Activated CD4-positive, alpha-beta T cell treated with anti-CD3 and anti-CD28 coated beads, Interleukin-2, Interleukin-6, amounts not matched to agents 100 ng/mL and 50 ng/mL, durations not matched to agents 16 hours and 8 hours (primary cell): ENCODE data around the gene JAM3.
"Not testable (repeated sequence)": the region's sequence is repeated elsewhere in the genome, so short reads cannot be mapped to it uniquely, and the experiment has no call there.

Experiments used
- DNase-seq: peaks from one replicate; pipeline ENCODE4 v3.0.0-alpha.2; 2020

Gene JAM3

GRCh38 chr11:134063991-134064747 lies 4.7 kb upstream of the JAM3 start:
- DNase-seq, result no peak

- no peak for DNase-seq
Measured at GRCh38 chr11:134065381-134065780, 3.5 kb upstream of the JAM3 start.

GRCh38 chr11:134066943-134067885 lies 1.7 kb upstream of the JAM3 start:
- no peak for DNase-seq

- no peak for DNase-seq
Measured at GRCh38 chr11:134069426-134070341, 812 bp downstream of the JAM3 start.

GRCh38 chr11:134070342-134070845 lies 1.5 kb downstream of the JAM3 start:
- DNase-seq, result no peak

GRCh38 chr11:134071306-134071705 lies 2.4 kb downstream of the JAM3 start:
- no peak for DNase-seq

GRCh38 chr11:134071766-134072402 lies 3.0 kb downstream of the JAM3 start:
- DNase-seq, result no peak

GRCh38 chr11:134072844-134073243 lies 4.0 kb downstream of the JAM3 start:
- no peak for DNase-seq

GRCh38 chr11:134074346-134074745 lies 5.5 kb downstream of the JAM3 start:
- no peak for DNase-seq

GRCh38 chr11:134074766-134075165 lies 5.9 kb downstream of the JAM3 start:
- no peak for DNase-seq

- DNase-seq, result no peak
Measured at GRCh38 chr11:134079317-134079716, 10.4 kb downstream of the JAM3 start.

GRCh38 chr11:134081258-134081657 lies 12.4 kb downstream of the JAM3 start:
- not testable (repeated sequence) for DNase-seq

GRCh38 chr11:134082990-134083389 lies 14.1 kb downstream of the JAM3 start:
- no peak for DNase-seq

GRCh38 chr11:134086376-134086775 lies 17.5 kb downstream of the JAM3 start:
- DNase-seq, result no peak

GRCh38 chr11:134092006-134092405 lies 23.1 kb downstream of the JAM3 start:
- DNase-seq, result not testable (repeated sequence)

GRCh38 chr11:134097166-134097565 lies 28.3 kb downstream of the JAM3 start:
- no peak for DNase-seq

- peak; percentile 2 for DNase-seq
Measured at GRCh38 chr11:134098566-134099184, 29.8 kb downstream of the JAM3 start.

GRCh38 chr11:134100171-134100570 lies 31.3 kb downstream of the JAM3 start:
- no peak for DNase-seq

GRCh38 chr11:134101282-134101681 lies 32.4 kb downstream of the JAM3 start:
- no peak for DNase-seq

- DNase-seq, result no peak
Measured at GRCh38 chr11:134110252-134110815, 41.5 kb downstream of the JAM3 start.

GRCh38 chr11:134113787-134114186 lies 44.9 kb downstream of the JAM3 start:
- DNase-seq, result not testable (repeated sequence)
